WTC11 (cell line): ENCODE results near the gene SAFB2. TPM values are rescaled to one million over a fixed set of nuclear protein-coding genes. Genes with fewer than 3 reads are reported as not detected.
A peak's percentile ranks its signal among the peaks of the same experiment; 100 is the strongest.

Experiments
- ATAC-seq: fragments of 200-7000 bp; cut with Tn5 transposase; 2 replicates; pipeline ENCODE4 v1.10.0; 2021; ENCODE audit warnings: mild to moderate bottlenecking, moderate library complexity
- CTCF ChIA-PET: fragments of 300-600 bp; sonication (Branson Sonifier 250); formaldehyde crosslinking; loops from one replicate; lab custom pipeline; 2021; ENCODE audit warnings: antibody characterized with exemption; lab: Charles Lee
- POLR2A ChIA-PET: fragments of 350-600 bp; sonication (Branson Sonifier 250); formaldehyde crosslinking; loops from one replicate; lab custom pipeline; 2021; ENCODE audit warnings: antibody characterized with exemption; lab: Charles Lee
- DNase-seq: peaks from one replicate; pipeline ENCODE4 v3.0.0; 2021; ENCODE audit warnings: low spot score
- H3K27ac Mint-ChIP-seq: 2 replicates; pipeline ENCODE4 v1.8.0; 2021; ENCODE audit warnings: mixed read lengths
- H3K27me3 Mint-ChIP-seq: 2 replicates; pipeline ENCODE4 v1.8.0; 2021; ENCODE audit warnings: low read depth, mild to moderate bottlenecking, moderate library complexity, mixed read lengths
- H3K36me3 Mint-ChIP-seq: 2 replicates; pipeline ENCODE4 v1.8.0; 2021; ENCODE audit warnings: mixed read lengths
- H3K4me1 Mint-ChIP-seq: 2 replicates; pipeline ENCODE4 v1.8.0; 2022; ENCODE audit warnings: mixed read lengths
- H3K4me3 Mint-ChIP-seq: 2 replicates; pipeline ENCODE4 v1.8.0; 2021; ENCODE audit warnings: mild to moderate bottlenecking, moderate library complexity, mixed read lengths
- H3K9me3 Mint-ChIP-seq: 2 replicates; pipeline ENCODE4 v1.8.0; 2021; ENCODE audit warnings: mixed read lengths
- AFF4 ChIP-seq: sonication (generic); formaldehyde crosslinking; IDR thresholded peaks from 2 replicates; pipeline ENCODE4 v1.8.1; 2023; ENCODE audit warnings: mild to moderate bottlenecking, missing genetic modification reagents, borderline replicate concordance
- AR ChIP-seq: fragments of 250-450 bp; sonication (Bioruptor Pico); IDR thresholded peaks from 2 replicates; pipeline ENCODE4 v1.9.0; 2021; ENCODE audit warnings: mild to moderate bottlenecking
- ATF6 ChIP-seq: sonication (generic); formaldehyde crosslinking; IDR thresholded peaks from 2 replicates; pipeline ENCODE4 v1.8.1; 2023; ENCODE audit warnings: mild to moderate bottlenecking, missing genetic modification reagents
- CBFB ChIP-seq: sonication (generic); formaldehyde crosslinking; IDR thresholded peaks from 2 replicates; pipeline ENCODE4 v1.8.1; 2022; ENCODE audit warnings: mild to moderate bottlenecking, low read depth, missing genetic modification reagents
- ELF4 ChIP-seq: sonication (generic); formaldehyde crosslinking; IDR thresholded peaks from 2 replicates; pipeline ENCODE4 v1.8.1; 2022; ENCODE audit warnings: low read depth, mild to moderate bottlenecking, moderate library complexity, missing genetic modification reagents
- FOXK1 ChIP-seq: sonication (generic); formaldehyde crosslinking; IDR thresholded peaks from 2 replicates; pipeline ENCODE4 v1.8.0; 2022; ENCODE audit warnings: mild to moderate bottlenecking, moderate library complexity, missing genetic modification reagents
- GTF2I ChIP-seq: fragments of 250-450 bp; sonication (Bioruptor Pico); conservative IDR thresholded peaks from 2 replicates; pipeline ENCODE4 v1.4.0; 2021; ENCODE audit warnings: mild to moderate bottlenecking
- JAZF1 ChIP-seq: fragments of 250-450 bp; sonication (Bioruptor Pico); IDR thresholded peaks from 2 replicates; pipeline ENCODE4 v1.9.0; 2021; ENCODE audit warnings: moderate library complexity, mild to moderate bottlenecking, inconsistent platforms
- JUN ChIP-seq: sonication (generic); formaldehyde crosslinking; IDR thresholded peaks from 2 replicates; pipeline ENCODE4 v1.8.0; 2023; ENCODE audit warnings: mild to moderate bottlenecking, missing genetic modification reagents
- MYBL2 ChIP-seq: sonication (generic); formaldehyde crosslinking; IDR thresholded peaks from 2 replicates; pipeline ENCODE4 v1.8.1; 2023; ENCODE audit warnings: mild to moderate bottlenecking, moderate library complexity, missing genetic modification reagents
- NFE2L1 ChIP-seq: sonication (generic); formaldehyde crosslinking; IDR thresholded peaks from 2 replicates; pipeline ENCODE4 v1.8.1; 2023; ENCODE audit warnings: missing genetic modification reagents
- NR3C1 ChIP-seq: sonication (generic); formaldehyde crosslinking; conservative IDR thresholded peaks from 2 replicates; pipeline ENCODE4 v1.8.1; 2023; ENCODE audit warnings: low read depth, mild to moderate bottlenecking, missing genetic modification reagents
- PREB ChIP-seq: sonication (generic); formaldehyde crosslinking; IDR thresholded peaks from 2 replicates; pipeline ENCODE4 v1.8.1; 2022; ENCODE audit warnings: mild to moderate bottlenecking, missing genetic modification reagents, moderate library complexity, borderline replicate concordance
- RORB ChIP-seq: fragments of 250-450 bp; sonication (Bioruptor Pico); IDR thresholded peaks from 2 replicates; pipeline ENCODE4 v1.9.0; 2021; ENCODE audit warnings: mild to moderate bottlenecking
- STAT6 ChIP-seq: sonication (generic); formaldehyde crosslinking; conservative IDR thresholded peaks from 2 replicates; pipeline ENCODE4 v1.8.1; 2023; ENCODE audit warnings: mild to moderate bottlenecking, low read depth, missing genetic modification reagents, moderate library complexity
- TEAD1 ChIP-seq: sonication (generic); formaldehyde crosslinking; IDR thresholded peaks from 2 replicates; pipeline ENCODE4 v1.8.0; 2022; ENCODE audit warnings: mild to moderate bottlenecking, missing genetic modification reagents
- ZNF671 ChIP-seq: fragments of 250-450 bp; sonication (Bioruptor Pico); IDR thresholded peaks from 2 replicates; pipeline ENCODE4 v1.8.0; 2021; ENCODE audit warnings: mild to moderate bottlenecking
- total RNA-seq: library from RNA; stranded (reverse); gene quantifications from 3 replicates; pipeline ENCODE4 v1.2.3, GENCODE V29; 2021
- TF ChIP-seq, protein P1 (sequence below): sonication (generic); formaldehyde crosslinking; conservative IDR thresholded peaks from 2 replicates; pipeline ENCODE4 v1.8.1; 2022; ENCODE audit warnings: mild to moderate bottlenecking, missing genetic modification reagents

SAFB2 gene
- total RNA-seq, 1 experiment from 2014 or later, result 100 TPM

- Mint-ChIP-seq H3K36me3 (peaks cover 58% of the 10 kb centered on the region), H3K27me3 (peaks cover 5% of the 10 kb centered on the region), H3K27ac (peak overlapping the region; percentile 89), H3K4me3 (peak overlapping the region; percentile 100), H3K4me1 (peaks cover 36% of the 10 kb centered on the region), H3K9me3 (no peaks in the 10 kb centered on the region)
- CTCF ChIA-PET, result interaction anchor here (0.8 to 2.2 kb wide), 10 partner anchors 43 to 182 kb away, joined by 3 to 16 read pairs (median 4); partner anchors contain the start of genes CATSPERD, LONP1, RPL36 and TINCR
- ATAC-seq, result no peak
- DNase-seq, result no peak
- POLR2A ChIA-PET, result interaction anchor here (1.0 to 1.7 kb wide), 8 partner anchors 13 to 98 kb away, joined by 3 to 6 read pairs (median 4); partner anchors contain the start of genes CATSPERD, LONP1 and RPL36
- TF ChIP-seq GTF2I (CRISPR knock-in tag) (peak; percentile 84), FOXK1 (CRISPR knock-in tag) (no peak)
Observed at GRCh38 chr19:5621945-5622464, 571 bp downstream of the SAFB2 start.

DNA sequence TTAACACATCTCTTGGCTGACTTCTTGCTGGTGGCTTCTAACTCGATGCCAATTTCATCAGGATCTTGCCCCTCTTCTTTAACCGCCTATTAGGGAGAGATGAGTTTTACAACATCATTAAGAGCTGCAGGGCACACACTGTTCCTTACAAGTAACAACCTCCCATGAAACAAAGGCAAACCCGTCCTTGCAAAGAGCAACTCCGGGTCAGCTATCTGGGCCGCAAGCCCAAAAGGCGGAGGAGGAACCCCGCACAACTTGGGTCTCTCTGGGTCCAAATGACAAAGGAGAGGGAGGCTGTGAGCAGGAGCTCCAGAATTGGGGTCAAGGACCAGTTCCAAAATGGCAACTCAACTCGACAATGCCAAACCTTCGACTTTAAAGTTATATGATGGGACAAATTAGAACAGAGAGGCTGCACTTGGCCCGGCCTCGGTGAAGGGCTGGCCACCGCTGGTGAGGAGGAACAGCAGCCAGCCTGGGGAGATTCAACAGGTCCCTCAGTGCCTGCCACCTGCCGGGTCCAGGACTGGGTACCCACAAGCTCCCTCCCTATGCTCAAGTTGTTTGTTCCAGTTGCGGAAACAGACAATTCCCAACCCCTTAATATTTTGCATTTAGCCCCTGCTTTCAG, 1.1 kb downstream of the SAFB2 start:
- H3K27ac Mint-ChIP-seq, result peak overlapping the region; percentile 89
- TF ChIP-seq RORB (no peak), ELF4 (no peak), JUN (no peak), PREB (CRISPR knock-in tag) (no peak), MYBL2 (CRISPR knock-in tag) (no peak), TEAD1 (CRISPR knock-in tag) (no peak), NFE2L1 (no peak), AR (no peak), ZNF671 (CRISPR knock-in tag) (no peak), NR3C1 (CRISPR knock-in tag) (no peak), JAZF1 (no peak), CBFB (CRISPR knock-in tag) (no peak), AFF4 (CRISPR knock-in tag) (no peak), STAT6 (CRISPR knock-in tag) (no peak), ATF6 (no peak)
- TF ChIP-seq, protein P1, sequence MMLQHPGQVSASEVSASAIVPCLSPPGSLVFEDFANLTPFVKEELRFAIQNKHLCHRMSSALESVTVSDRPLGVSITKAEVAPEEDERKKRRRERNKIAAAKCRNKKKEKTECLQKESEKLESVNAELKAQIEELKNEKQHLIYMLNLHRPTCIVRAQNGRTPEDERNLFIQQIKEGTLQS (CRISPR knock-in tag), result no peak
- ATAC-seq (no peak), DNase-seq (no peak)
- H3K36me3 Mint-ChIP-seq, result peaks cover 59% of the 10 kb centered on the region
- H3K27me3 Mint-ChIP-seq, result peaks cover 5% of the 10 kb centered on the region
- CTCF ChIA-PET, result interaction anchor here (0.8 to 1.8 kb wide), 2 partner anchors 66 to 99 kb away, joined by 3 to 7 read pairs; partner anchors contain the start of genes CATSPERD and LONP1
- H3K9me3 Mint-ChIP-seq, result no peaks in the 10 kb centered on the region
- POLR2A ChIA-PET, result no interaction called here
- peak overlapping the region; percentile 100 for H3K4me3 Mint-ChIP-seq
- peaks cover 34% of the 10 kb centered on the region for H3K4me1 Mint-ChIP-seq
